Stimulated activated naive CD4-positive, alpha-beta T cell treated with Interleukin-2 at 50 U/mL for 16 hours (primary cell): ENCODE results near the gene FRRS1L.

Experiments
- DNase-seq: peaks from one replicate; lab custom pipeline; 2025; lab: John Stamatoyannopoulos, UW

The FRRS1L gene

GRCh38 chr9:109166771-109167601 lies at the start of gene FRRS1L:
TSS of gene FRRS1L (minus strand) at chr9:109167249. CDS start at chr9:109167138, 111 bp downstream.
- no peak for DNase-seq

- DNase-seq: no peak
Observed at GRCh38 chr9:109214414-109214813, 47.4 kb upstream of the FRRS1L start.

GRCh38 chr9:109213285-109214121 lies 46.5 kb upstream of the FRRS1L start:
- no peak for DNase-seq

GRCh38 chr9:109212768-109213167 lies 45.7 kb upstream of the FRRS1L start:
- no peak for DNase-seq

GRCh38 chr9:109206670-109207069 lies 39.6 kb upstream of the FRRS1L start:
- no peak for DNase-seq

GRCh38 chr9:109205526-109205925 lies 38.5 kb upstream of the FRRS1L start:
- DNase-seq: no peak

GRCh38 chr9:109203761-109204360 lies 36.8 kb upstream of the FRRS1L start:
- DNase-seq: no peak

GRCh38 chr9:109199676-109200075 lies 32.6 kb upstream of the FRRS1L start:
- no peak for DNase-seq

GRCh38 chr9:109198736-109199382 lies 31.8 kb upstream of the FRRS1L start:
- no peak for DNase-seq

GRCh38 chr9:109193974-109194556 lies 27.0 kb upstream of the FRRS1L start:
- DNase-seq: no peak

- DNase-seq: no peak
Observed at GRCh38 chr9:109192732-109193361, 25.8 kb upstream of the FRRS1L start.

- no peak for DNase-seq
Observed at GRCh38 chr9:109191746-109192145, 24.7 kb upstream of the FRRS1L start.

- no peak for DNase-seq
Observed at GRCh38 chr9:109190151-109190550, 23.1 kb upstream of the FRRS1L start.

GRCh38 chr9:109186857-109187520 lies 19.9 kb upstream of the FRRS1L start:
- DNase-seq: no peak

- DNase-seq: no peak
Observed at GRCh38 chr9:109182940-109183798, 16.1 kb upstream of the FRRS1L start.

GRCh38 chr9:109182550-109182939 lies 15.5 kb upstream of the FRRS1L start:
- DNase-seq: no peak

GRCh38 chr9:109181284-109181683 lies 14.2 kb upstream of the FRRS1L start:
- DNase-seq: peak; percentile 20

- DNase-seq: no peak
Observed at GRCh38 chr9:109179801-109180523, 12.9 kb upstream of the FRRS1L start.

GRCh38 chr9:109176963-109177362 lies 9.9 kb upstream of the FRRS1L start:
- DNase-seq: no peak
